NCI-H446 (cell line): ENCODE data around the gene ARHGEF1.
"Not testable (repeated sequence)": the region's sequence is repeated elsewhere in the genome, so short reads cannot be mapped to it uniquely, and the experiment has no call there.

Experiments used
- DNase-seq, 2 experiments: peaks; one replicate each; lab custom pipeline; 2025; lab: John Stamatoyannopoulos, UW

The ARHGEF1 gene

DNA sequence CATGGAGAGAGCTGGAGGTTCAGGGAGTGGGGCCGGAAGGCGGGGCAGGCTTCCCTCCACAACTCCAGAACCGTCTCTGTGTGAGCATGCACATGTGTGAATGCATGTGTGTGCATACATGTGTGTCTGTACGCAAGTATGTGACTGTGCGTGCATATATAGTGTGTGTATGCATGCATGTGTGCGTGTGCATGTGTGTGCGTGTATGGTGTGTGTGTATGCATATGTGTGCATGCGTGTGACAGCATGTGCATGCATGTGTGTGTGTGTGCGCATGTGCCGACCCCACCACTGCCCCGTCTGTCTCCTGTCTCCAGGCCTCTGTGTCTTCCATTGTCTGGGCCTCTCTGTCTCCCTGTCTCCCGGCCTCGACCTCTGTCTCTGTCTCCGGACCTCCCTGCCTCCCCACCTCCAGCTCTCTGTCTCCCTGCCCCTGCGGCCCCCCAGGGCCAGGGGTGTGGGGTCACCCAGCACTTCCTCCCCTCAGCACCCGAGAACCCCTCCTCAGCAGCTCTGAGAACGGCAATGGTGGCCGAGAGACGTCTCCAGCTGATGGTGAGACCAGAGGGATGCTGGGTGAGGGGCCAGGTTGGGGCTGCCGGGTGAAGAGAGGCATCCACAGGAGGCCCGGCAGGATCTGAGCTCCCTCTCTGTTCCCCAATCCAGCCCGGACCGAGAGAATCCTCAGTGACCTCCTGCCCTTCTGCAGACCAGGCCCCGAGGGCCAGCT lies 22.5 kb downstream of the ARHGEF1 start:
- DNase-seq: no peak

DNA sequence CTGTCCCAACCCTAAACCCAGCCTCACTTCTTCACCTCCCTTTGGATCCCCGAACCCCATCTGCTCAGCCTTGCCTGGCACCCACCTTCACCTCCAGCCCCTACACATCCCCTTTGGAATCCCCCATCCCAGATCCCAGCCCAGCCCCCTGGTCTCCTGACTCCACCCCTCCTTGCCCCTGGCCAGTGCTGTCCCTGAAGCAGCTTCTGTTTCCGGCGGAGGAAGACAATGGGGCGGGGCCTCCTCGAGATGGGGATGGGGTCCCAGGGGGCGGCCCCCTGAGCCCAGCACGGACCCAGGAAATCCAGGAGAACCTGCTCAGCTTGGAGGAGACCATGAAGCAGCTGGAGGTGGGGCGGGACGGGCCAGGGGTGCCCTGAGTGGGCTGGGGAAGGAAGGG lies 23.3 kb downstream of the ARHGEF1 start:
- DNase-seq: no peak

DNA sequence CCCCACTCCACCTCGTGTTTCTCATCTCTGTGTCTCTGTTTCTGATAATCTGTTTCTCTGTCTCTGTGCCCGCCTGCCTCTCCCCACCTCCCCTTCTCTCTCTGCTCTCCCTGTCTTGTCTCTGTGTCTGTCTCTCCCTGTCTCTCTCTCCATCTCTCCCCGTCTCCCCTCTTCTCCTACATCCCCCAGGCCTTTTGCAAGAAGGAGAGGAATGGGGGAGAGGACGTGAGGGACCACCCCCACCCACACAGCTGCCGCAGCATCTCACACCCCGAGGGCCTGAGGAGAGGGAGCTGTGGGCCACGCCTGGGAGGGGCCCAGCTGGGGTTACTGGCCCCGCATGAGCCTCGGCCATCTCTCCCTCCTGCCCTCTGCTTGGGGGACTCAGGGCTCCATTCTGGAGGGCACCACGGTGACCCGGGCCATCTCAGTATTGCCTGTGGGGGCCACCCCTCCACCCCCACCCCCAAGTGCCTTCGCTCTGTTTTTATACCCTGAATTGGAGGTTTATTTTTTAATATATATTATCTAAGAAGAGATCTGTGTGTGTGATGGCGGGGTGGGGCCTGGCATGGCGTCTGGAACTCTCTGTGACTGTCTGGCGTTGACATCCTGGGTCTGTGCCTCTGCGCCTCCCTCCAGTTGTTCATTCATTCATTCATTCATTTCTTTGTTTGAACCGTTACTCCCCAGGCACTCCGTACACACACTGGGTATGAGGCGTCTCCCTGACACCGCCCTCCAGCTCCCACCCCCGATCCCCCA lies 24.1 kb downstream of the ARHGEF1 start:
- DNase-seq: no peak

DNA sequence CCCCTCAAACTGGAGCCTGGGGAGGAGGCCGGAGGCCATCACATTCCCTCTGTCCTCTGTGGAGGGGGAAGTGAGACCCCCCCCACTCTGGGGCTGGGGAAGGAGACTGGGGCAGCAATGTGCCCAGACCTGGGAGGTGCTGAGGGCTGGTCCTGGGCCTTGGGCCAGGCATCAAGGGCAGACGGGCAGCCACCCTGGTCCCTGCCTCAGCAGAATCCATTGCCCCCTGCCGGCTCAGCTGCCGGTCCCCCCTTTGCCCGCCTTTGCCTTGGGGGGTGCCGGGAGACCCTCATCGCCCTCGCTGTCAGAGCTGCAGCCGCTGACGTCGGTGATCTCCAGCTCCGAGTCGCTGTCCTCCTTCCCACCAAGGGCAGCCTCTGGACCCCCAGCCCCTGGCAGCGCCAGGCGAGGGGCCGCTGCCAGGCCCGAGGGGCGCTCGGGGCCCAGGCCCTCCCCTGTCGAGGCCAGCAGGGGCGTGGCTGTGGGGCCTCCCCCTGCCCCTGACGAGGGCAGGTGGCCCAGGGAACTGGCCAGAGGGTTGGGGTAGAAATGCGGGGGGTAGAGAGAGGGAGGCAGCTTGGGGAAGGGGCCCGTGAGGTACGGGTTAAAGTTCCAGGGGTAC lies 25.1 kb downstream of the ARHGEF1 start:
- DNase-seq: no peak

DNA sequence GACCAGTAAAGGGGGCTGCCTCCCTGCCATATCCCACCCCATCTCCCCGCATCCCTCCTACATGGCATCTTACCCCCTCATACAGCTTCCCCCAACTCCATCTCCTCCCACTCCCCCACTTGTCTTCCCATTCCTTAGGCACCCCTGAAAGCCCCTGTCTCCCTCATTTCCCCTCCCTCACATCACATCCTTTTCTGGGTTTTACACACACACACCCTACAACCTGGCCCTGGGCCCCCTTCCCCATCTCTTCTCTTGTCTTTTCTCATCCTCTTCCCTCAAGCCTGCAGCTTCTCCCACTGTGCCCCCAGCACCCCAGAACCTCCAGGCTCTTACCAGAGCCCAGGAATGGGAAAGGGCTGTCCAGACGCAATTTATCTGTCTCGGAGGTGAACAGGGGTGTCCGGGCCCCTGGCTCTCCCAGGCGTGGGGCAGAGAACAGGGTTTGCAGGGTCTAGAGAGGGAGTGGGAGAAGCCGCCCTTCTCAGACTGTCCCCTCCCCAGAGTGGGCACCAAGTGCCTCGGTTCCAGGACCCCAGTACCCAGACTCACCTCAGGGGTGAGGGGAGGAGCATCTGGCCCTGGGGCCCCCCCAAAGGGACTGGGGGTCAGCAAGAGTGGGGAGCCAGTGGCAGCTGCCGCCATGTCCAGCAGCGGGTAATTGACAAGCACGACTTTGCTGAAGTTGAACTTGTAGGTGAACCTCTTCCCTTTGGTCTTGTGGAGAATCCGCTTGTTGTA lies 25.9 kb downstream of the ARHGEF1 start:
- DNase-seq: no peak

DNA sequence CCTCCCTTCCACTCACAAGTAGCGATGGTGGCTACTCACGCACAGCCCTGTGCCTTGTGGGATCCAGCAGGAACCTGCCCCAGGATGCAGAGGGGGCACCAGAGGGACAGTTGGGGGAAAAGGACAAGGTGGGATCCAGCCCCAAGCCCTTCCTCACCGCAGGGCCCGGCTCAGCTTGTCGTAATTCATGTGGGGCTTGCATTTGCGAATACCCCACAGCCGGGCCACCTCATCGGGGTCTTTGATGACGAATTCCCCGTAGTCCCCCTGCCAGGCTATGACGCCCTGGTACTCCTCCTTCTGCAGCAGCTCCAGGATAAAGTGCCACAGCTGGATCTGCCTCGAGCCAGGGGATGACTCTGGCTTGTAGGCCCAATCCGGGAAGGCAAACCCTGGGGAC lies 26.7 kb downstream of the ARHGEF1 start:
- DNase-seq: no peak

DNA sequence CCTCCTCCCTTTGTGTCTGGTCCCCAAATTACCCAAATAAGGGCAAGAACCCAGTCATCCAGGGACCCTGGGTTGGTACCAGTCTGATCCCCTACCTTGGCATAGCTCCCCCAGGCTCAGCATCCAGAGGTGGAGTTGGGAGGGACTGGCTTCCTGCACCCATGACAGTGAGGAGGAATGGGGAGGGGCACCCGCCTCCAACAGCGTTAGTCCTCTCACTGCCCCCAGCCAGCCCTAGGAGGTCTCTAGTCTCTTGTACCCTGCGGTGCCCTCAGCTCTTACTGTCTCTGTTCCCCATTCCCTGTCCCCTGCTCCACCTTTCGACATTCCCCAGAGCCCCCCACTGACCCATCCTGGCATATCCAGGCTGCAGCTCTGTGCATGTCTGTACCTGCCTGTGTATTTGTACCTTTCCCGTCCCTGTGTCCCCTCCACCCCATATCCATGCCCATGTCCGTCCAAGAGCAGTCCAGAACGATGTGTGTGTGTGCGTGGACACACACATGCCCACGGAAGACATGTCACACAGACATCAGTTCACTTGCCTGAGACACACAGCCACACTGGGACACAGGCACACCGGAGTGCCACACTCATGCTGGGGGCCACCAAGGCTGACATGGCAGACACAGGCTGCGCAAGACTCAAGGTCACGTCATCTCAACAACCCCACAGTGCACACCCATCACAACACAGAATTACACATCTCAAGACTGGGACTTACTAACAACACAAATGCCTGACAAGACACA lies 27.4 kb downstream of the ARHGEF1 start:
- no peak for DNase-seq

DNA sequence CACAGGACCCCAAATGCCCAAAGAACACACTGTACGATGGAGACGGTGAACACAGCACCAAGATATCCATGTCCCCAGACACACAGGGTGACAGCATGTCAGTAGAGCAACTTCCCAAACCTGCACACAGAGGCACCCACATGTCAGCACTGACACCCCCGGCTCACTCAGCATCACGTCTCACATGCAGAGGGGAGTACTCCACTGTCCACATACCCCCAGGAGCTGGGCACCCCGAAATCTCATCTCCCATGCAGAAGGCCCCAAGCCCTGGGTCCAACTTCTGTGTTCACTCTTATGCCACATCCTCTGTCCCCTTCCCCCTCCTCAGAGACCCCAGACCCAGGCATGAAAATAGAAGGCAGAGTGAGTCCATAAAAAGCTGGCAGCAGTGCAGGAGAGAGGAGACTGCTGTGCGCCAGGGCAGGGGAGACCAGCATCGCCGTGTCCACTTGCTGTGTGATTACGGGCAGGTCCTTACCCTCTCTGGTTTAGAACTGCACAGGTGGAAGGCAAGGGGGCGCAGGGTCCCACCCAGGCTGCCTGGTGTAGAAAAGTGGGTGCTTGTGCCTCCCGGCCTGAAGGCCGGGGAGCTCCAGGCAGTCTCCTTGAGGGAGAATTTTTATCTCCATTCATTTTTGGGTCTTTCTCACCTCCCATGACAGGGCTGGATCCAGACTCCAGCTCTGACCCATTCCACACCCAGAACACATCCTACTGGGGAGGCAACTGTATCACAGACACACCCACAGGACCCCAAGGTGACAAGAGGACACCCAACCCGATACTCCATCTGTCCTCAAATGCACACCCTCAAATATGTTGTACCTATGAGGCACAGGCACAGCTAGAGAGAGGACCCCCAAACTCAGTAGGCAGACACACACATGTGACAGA lies 28.3 kb downstream of the ARHGEF1 start:
- no peak for DNase-seq

DNA sequence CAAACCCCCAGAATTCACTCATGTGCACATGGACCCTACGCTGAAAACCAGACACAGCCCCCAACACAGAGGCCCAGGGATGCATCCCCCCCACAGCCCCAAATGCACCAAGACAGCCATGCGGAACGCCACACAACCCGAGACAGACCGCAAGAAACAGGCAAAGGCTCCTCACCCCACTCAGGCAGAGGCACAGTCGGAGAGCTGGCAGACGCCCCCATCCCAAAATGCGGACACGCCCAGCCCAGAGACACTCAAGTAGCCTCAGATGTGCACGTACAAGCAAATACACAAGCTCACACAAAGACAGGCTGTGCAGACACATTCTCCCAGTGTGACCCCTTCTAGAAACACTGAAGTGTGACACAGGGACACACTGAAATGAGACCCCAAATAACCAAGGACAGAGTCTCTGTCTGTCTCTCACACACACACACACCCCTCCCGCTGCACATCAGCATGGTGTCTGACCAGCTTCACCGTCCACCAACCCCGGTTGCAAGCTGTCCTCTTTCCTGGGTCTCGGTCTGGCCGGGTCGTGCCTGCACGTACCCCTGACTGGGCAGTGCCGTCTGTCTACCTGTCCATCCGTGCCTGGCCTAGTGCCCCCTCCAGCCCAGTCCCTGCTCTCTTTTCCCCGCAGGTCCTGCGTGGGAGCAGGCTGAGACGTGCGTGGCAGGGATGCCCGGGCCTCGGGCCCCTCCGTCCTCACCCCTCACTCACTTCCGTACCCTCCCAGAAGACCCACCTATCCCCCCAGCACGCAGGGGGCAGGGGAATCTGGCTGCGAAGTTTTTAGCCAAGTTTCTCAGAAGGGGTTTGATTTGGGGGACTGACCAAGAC lies 29.1 kb downstream of the ARHGEF1 start:
- DNase-seq: no peak

DNA sequence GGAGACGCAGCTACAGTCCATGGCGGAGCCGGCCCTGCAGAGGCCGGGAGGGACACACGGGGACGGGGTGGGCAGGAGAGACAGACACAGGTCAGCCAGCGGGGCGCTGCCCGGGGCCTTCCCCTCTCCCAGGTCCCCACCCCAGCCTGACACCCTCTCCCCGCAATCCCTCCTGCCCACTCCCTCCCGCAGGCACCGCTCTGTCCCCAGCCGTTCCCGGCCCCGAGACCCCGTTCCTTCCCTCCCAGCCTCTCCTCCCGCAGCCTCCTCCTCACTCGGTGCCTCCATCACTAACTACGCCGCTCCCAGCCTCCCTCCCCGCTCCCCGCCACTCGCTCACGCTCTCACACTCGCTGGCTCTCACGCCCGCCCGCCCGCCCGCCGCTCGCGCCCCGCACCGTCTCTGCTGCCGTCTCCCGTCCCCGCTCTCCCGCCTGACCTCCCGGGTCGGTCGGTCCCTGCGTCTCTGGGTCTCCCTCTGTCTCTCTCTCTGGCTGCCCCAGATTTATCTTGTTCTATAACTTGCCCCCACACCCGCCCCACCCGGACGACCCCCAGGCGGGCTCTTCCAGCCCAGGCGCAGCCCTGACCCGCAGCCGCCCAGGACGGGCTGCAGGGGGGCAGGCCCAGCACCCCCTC lies 30.0 kb downstream of the ARHGEF1 start:
- DNase-seq: no peak

DNA sequence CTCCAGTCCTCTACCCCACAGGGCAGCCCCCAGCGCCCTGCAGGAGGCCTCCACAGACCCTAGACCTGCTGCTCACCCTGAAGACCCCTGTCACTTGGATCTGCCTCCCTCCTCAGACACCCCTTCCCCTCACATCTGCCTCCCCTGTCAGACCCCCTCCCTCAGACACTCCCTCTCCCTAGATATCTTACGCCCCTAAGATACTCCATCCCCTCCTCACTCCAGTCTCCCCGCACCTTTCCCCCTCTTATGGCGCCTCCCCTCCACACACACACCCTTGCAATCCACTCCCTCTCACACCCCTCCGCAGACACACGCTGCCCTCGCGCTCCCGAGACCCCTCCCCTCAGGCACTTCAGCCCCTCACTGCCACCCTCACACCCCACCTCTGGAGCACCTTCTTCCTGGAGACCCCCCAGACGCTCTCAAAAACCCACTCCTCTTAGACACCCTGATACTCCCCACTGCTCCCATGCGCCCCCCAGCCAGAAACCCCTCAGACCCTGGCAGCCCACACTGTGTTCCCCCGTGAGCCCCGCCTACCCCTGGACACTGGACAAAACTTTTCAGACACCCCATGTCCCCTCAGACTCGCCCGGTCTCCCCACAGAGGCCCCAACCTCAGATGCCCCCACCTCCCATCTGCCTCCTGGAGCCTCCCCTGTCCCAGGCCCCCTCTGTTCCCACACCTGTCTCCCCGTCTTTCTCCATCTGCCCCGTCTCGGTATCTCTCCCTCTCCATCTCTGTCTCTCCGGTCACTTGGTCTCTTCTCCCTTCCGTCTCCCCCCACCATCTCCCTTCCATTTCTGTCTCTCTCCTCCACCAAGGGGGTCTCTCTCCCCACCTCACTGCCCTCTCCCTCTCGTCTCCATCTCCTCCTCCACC lies 30.8 kb downstream of the ARHGEF1 start:
- DNase-seq: no peak

DNA sequence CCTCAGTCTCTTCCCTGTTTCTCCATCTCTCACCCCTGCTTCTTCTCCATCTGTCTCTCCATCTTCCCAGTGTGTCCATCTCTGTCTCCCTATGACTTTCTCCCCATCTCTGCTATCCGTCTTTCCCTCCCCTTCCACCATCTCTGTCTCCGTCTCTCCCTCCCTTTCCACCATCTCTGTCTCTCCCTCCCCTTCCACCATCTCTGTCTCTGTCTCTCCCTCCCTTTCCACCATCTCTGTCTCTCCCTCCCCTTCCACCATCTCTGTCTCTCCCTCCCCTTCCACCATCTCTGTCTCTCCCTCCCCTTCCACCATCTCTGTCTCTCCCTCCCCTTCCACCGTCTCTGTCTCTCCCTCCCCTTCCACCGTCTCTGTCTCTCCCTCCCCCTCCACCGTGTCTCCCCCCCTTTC lies 31.4 kb downstream of the ARHGEF1 start:
- DNase-seq: not testable (repeated sequence)

DNA sequence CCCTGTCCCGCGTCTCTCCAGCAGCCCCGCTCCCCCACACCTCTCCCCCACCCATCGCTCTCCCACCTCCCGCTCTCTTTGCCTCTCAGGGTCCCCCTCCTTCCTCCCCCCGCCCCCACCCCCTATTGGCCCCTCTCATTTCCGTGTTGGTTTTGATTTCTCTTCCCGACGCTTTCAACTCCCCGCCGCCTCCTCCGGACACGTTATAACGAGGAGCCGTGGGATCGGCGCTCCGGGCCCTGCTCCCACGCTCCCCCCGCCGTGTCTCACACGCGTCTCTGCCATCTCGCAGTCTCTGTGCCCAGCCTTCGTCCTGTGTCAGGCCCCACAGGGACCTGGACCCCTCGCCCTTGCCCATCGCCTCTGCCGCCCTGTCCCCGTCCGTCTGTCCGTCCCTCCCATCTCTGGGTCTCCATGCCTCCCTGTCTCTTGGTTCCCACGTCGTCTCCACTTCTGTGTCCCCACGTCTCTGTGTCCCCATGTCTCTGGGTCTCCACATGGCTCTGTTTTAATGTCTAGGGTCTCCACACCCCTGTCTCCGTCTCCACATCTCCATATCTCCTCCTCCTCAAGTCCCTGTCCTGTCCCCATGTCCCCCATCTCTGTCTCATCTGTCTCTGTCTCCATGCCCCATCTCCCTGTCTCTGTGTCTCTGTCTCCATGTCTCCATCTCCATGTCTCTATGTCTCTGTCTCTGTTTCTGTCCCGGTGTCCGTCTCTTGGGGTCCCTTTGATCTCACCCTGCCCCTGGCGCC lies 32.2 kb downstream of the ARHGEF1 start:
- no peak for DNase-seq

DNA sequence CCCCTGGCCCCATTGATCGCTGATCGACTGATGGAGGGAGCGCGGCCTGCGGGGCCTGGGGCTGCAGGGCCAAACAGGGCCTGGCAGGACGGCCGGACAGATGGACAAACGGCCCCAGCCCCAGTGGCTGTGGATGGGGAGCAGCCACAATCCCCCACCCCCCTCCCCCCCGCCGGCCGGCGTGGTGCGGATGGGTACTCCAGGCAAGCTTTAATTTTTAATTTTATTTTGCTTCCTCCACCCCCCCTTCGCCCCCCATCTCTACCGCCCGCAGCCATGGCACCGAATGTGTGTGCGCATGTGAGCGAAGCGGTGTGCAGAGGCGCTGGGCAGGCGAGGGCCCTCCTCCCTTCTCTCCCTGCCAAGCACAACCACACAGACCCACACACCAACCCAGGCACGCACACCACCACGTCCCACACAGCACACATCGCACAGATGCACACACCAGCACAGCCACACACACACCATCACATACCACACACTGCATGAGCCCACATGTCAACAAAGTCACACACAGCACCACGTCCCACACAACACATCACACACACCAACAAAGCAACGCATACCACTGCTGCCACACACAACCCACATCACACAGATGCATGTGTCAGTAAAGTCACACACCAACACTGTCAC lies 32.9 kb downstream of the ARHGEF1 start:
- DNase-seq: no peak

DNA sequence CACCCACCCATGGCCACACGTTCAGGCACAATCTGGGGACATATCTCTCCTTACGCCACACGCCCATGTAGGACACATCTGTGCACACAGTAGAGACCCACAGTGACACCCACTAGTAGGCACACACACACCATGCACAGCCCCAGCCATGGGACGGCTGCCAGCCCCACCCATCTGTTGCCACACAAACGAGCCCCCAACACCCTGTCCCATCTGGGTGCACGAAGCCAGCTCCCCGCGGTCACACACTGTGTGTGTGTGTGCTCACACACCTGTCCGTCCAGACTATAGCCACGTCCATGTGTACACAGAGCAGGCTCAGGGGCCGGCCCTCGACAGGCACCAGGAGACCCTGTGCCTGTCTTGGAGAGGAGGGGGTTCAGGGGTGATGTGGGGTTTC lies 34.7 kb downstream of the ARHGEF1 start:
- no peak for DNase-seq

DNA sequence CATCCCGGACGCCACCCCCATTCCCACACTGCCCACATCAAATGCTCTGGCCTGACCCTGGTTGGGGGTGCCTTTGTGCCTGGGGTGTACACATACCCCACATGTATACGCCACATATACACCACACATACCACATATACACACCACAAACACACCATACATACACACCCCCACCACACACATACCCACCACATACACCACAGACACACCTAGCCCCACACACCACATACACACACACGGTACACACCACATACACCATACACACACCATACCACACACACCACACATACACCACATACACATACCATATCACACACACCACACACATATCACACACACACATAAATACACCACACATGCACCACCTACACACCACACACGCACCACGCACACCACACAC lies 35.1 kb downstream of the ARHGEF1 start:
- DNase-seq: no peak

DNA sequence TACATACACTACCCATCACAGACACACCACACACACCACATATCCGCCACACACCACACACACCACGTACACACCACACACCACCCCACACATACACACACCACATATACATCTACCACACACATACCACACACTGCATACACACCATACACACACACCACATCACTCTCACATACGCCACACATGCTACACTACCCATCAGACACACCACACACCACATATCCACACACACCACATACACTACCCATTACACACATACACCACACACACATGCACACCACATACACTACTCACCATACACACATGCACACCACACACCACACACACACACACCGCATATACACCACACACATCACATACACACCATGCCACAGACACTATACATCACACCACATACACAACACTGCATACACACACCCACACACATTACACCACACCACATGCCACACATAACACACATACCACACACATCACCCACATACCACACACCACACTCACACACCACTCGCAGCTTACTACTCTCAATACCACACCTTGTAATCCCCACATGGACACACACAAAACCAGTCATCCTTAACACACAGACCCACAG lies 35.8 kb downstream of the ARHGEF1 start:
- DNase-seq: no peak
